ENCODE data around the gene ZNF639.
A peak's percentile ranks its signal among the peaks of the same experiment; 100 is the strongest.

The ZNF639 gene

DNA sequence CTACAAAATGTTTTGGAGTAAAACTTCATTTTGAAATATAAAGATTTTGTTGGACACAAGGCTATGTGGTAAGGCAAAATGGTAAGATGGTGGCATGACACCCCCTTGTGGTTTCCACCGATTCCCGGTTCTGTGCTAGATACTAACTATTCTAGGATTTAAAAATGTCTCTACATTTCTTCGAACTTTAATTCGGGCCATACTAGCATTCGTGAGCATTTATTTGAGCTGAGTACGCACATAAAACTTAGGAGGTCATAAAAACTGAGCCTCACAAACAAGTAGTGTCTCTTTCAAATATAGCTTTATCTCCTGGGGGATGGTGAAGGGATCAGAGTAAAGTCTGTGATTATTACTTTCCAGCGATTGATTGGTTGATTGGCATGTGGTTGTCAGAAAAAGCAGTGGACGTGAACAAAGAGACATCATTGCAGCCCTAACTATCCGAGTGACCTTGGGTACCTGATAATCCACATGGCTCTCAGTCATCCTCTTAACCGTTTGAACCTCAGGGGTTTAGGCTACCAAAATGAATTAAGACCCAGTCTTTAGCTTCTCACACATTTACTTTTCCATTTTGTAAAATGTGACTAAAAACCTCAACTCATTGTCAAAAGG lies 1.1 kb upstream of the ZNF639 start:
- DNase-seq: peak; percentile 56

DNA sequence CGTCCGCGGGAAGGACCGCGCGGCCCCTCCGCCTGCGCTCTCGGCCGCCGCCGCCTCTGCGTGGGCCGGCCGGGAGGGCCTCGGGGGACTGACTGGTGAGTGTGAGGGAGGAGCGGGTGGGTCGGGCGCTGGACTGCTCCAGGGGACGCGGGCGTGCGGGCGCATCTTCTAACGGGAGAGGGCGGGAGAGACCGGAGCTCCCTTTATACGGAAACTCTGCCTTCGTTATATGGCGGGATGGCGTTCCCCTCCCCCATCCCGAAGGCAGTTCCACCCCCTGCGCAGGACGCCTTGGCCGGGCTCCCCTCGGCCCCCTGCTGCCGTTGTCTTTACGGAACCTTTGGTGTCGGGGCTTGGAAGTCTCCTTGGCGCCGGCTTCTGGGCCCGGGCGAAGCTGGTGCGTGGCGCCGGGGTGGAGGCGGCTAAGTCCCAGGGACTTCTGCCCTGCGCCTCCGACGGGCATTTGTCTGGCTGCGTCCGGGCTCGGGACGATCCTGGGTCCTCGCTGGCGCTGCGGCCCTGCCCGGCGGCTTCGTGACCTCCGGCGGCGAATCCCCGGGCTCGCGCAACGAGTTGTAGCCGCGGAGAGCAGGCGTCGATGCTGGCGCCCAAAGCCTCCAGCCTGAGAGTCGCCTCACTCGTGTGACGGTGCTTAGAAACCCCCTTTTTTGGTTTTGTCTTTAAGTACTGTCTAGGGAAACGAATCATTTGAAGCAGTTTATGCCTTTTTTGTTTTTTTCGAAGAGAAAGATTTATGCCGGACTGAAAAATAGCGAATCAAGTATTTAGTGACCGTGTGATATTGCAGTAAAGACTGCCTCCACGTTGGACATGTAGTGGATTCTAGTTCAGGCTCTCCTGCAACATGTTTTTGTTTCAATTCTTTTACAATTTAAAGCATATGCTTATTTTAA lies 623 bp downstream of the ZNF639 start:
- DNase-seq: peak; percentile 17

DNA sequence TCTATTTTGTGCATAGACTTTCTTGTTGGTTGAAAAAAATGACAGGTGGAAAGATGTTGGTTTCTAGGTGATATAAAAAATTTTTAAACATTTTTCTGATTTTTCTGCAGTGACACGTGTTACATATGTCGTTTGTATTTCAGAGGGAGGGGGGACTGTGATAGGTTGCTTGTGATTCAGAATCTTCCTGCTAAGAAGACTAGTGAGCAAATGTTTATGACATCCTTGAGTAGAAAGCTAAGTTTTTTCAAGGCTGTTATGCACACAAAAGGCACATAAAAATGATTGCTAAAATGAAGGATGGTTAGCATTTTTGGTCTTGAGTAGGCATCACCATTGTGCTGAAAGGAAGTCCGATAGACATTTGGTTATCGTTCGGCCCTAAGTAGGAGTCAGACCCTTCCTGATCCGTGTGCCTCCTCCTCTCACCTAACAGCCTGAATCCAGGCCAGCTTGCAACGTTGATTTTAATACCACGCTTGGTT lies 1.5 kb downstream of the ZNF639 start:
- DNase-seq: no peak

DNA sequence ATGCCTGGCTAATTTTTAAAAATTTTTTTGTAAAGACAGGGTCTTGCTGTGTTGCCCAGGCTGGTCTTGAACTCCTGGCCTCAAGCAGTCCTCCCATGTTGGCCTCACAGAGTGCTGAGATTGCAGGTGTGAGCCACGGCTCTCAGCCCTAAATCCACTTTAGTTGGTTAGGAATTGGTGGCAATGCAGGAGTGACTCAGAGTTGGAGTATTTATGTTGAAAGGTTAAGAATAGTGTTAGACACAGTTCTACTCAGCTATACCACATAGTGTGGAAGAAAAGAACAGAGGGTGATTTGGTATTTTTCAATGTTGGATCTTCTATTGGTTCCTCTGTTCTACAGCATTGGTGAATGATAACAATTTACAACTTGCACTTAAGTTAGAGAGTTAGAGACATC lies 7.6 kb downstream of the ZNF639 start:
- DNase-seq: no peak

DNA sequence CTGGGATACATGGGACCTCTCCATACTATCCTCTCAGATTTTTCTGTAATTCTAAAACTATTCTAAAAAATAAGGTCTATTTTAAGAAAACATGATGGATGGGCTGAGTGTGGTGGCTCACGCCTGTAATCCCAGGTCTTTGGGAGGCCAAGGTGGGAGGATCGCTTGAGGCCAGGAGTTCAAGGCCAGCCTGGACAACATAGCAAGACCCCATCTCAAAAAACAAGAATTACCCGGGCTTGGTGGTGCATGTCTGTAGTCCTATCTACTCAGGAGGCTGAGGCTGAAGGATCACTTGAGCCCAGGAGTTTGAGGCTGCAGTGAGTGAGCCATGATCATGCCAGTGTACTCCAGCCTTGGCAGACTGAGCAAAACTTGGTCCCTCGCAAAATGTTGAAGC lies 9.4 kb downstream of the ZNF639 start:
- DNase-seq: no peak

DNA sequence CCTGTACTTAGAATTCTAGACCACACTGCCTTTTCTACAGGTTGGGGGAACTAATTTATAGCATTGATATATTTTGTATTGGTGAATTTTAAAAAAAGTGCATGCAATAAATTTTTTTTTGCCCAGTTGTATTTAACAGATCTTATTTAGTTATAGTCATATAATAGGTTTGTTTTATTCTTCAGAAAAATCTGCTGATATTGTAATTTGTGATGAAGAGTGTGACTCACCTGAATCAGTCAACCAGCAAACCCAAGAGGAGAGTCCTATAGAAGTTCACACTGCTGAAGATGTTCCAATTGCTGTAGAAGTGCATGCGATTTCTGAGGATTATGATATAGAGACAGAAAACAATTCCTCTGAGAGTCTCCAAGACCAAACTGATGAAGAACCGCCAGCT lies 10.3 kb downstream of the ZNF639 start:
- no peak for DNase-seq

DNA sequence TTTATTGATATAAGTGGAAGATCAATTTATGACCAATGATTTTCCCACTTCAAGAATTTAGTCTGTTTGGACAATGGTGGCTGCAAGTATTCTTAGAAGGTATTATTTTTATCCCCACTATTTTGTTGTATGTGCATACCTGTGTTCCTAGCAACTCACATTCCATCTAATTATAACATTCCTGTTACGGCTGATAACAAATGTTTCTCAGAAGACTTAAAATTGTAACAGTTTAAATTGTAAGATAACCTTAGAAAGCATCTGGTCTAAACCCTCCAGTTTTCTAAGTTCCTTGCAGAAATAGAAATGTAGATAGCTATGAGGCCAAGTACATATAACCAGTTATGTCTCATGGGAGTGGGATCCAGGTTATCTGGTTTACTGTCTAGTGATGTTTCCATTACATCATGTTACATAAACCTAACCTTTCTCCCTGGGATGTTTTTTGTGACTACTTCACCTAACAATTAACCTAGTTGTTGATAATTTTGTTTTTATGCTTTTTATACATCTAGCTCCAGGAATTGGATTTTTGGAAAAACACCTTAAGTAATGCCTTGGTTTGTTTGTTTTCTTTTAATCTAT lies 13.6 kb downstream of the ZNF639 start:
- DNase-seq: no peak

DNA sequence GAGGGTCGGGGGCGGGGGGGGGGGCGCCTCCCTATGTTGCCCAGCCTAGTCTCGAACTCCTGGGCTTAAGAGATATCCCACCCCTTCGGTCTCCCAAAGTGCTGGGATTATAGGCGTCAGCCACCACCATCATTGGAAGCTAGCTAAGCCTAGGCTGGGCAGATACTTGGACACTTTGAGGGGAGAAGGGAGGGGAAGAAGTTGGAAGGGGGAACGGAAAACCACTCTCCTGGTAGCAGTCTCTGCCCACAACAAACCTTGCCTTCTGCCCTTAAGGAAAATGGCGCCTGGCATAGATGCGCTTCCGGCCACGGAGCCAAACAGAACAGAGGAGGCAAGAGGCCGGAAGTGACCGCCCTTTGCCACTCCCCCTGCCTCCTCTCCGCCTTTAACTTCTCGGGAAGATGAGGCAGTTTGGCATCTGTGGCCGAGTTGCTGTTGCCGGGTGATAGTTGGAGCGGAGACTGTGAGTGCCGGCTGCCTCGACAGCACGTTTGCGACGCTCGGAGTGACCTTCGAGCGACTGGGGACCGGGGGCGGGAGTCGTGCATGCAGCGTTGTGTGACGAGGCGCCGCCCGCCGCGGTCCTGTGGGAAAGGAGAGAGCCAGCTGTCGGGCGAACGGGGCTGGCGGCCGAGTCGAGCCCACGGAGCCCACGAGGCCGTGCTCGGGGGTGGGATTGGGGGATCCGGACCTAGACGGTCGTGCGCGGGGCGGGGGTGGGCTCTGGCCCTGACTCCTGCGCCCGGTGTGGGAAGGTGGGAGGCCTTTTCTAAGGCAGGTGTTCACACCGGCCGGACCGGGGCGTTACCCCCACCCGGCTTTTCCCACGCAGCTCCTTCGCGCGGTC lies 24.7 kb downstream of the ZNF639 start, which contains the start of gene MFN1:
MFN1 (plus strand) TSS at position 365 of the 850 bp plus-strand sequence. CDS start 1,143 bp downstream, outside the sequence.
- peak; percentile 95 for DNase-seq

DNA sequence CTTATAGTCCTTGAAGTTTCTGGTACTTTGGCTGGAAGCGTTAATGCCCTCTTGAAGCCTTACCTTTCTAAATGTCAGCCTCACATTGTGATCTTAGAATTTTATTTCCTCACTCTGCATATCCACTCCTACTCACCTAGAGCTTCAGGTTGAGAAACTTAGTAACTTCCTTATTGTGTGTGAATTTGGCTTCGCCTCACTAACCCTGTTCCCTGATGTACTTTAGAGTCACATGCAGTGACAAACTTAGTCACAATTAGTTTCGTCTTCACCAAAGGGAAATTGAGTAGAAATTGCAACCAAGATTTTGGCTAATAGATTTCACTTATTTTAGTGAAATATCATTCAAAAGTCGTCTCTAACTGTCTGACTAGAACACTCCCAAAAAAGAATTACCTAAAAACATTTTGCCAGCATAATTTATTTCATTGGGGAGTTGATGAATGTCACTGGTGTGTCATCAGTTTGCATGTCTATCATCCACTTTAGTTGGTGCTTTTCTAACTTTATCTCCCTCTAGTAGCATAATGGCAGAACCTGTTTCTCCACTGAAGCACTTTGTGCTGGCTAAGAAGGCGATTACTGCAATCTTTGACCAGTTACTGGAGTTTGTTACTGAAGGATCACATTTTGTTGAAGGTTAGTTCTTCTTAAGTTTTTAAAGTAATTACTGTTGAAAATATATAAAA lies 25.6 kb downstream of the ZNF639 start:
- no peak for DNase-seq

DNA sequence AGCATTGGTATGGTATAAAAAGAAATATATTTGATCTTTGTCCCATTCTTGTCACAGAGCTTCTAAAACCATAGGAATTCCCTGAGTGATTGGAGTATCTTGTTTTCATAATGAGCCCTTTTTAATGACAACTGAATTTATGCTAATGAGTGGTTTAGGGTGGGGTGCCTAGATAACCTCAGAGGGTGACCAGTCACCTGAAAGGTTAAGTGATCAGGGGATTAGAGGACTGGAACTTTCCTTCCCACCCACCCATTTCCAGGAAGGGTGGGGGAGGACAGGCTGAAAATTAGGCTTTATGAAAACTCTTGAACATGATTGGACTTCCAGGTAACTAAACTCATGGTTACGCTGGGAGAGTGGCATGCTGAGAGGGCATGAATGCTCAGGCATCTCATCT lies 33.2 kb downstream of the ZNF639 start:
- no peak for DNase-seq

DNA sequence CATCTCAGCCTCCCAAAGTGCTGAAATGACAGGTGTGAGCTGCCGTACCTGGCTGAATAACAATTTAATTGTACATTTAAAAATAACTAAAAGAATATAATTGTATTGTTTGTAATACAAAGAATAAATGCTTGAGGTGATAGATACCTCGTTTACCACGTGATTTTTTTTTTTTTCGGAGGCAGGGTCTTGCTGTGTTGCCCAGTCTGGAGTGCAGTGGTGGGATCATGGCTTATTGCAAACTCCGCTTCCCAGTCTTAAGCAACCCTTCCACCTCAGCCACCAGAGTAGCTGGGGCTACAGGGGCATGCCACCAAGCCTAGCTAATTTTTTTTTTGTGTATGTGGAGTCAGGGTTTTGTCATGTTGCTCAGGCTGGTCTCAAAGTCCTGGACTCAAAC lies 40.5 kb downstream of the ZNF639 start:
- no peak for DNase-seq

DNA sequence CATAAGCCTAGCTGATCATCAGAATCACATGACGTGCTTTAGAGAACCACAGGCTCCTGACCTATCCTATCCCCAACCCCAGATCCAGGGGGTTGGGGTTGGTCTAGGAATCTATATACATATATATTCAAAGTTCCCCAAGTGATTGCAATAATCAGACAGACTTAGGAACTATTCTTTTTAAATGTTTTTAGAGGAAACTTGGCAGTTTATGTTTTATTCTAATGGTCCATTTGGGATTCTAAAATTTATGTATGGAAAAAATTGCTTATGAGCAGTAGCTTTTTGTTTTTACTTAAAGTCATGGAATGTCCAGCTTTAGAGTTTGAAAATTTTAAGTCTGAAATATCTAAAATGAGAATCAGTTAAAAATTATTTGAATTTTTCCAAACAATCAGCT lies 46.8 kb downstream of the ZNF639 start:
- no peak for DNase-seq

DNA sequence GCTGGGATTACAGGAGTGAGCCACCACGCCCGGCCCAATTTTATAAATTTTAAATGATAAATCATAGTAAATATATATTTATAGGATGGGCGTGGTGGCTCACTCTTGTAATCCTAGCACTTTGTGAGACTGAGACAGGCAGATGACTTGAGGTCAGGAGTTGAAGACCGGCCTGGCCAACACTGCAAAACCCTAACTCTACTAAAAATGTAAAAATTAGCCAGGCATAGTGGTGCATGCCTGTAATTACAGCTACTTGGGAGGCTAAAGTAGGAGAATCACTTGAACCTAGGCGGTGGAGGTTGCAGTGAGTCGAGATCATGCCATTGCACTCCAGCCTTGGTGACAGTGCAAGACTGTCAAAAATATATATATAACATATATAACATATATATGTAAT lies 51.1 kb downstream of the ZNF639 start:
- no peak for DNase-seq

DNA sequence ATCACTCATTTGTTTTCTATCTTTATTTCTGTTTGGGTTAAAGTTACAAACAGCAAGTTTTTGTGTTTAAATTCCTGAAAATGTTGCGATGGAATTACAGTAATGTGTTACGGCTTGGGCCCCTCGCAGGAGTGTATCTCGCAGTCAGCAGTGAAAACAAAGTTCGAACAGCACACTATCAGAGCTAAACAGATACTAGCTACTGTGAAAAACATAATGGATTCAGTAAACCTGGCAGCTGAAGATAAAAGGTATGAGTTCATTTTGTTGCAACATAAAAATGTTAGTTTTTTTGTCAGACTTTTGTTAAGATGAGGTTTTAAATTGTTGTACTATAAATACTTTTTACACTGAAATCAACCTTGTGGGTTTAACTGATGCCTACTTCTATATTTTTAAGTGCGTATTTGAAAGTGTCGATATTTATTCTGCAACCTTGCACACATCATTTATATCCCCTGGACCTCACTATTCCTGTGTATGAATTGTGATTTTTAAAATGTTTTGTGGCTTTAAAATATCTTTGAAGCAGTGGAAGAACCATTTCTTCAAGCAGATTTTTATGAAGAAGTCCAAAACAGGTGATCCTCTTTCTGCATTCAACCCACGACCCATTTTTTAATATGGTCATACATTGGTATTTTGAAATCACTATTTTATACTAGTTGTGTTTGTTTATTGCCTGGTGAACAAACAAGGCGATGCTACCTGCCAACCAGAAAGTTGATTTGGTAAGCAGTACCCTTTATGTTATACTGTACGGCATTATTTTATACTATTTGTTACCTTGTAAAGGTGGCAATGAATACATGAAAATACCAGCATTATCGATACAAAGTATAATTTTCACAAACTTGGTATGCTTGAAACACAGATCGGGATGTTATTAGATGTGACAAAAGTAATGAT lies 52.5 kb downstream of the ZNF639 start:
- DNase-seq: no peak

DNA sequence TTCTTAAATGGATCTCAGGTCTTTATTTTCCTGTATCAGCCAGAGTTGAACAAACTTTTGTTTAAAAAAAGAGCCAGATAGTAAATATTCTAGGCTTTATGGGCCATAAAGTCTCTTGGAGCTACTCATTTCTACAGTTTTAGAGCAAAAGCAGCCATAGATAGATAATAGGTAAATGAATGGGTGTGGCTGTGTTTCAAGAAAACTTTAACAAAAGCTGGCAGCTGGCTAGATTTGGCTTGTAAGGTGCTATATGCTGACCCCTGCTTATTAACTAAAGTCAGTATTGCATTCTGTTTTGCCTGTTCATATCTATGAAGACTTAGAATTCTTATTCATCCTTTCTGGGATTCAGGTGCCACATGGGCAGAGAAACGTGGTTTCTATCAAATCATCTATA lies 53.6 kb downstream of the ZNF639 start:
- no peak for DNase-seq

All from SHP77 treated with DMSO at 0.1 percent for 48 hours (cell line).